NOMO-1 treated with DMSO at 0.1 percent for 48 hours (cell line): Measurements from ENCODE around the gene LIMA1.
"Not testable (repeated sequence)": the region's sequence is repeated elsewhere in the genome, so short reads cannot be mapped to it uniquely, and the experiment has no call there.

Source experiments
- DNase-seq: peaks from one replicate; lab custom pipeline; 2025; ENCODE audit not compliant: unreplicated experiment; lab: John Stamatoyannopoulos, UW

Gene LIMA1

GRCh38 chr12:50188241-50188781 is 95.0 kb downstream of the LIMA1 start:
- no peak for DNase-seq

- DNase-seq, result no peak
Measured at GRCh38 chr12:50187084-50187900, 96.0 kb downstream of the LIMA1 start.

- DNase-seq, result no peak
Measured at GRCh38 chr12:50186681-50187080, 96.6 kb downstream of the LIMA1 start.

- no peak for DNase-seq
Measured at GRCh38 chr12:50185970-50186663, 97.2 kb downstream of the LIMA1 start.

- no peak for DNase-seq
Measured at GRCh38 chr12:50185301-50185895, 97.9 kb downstream of the LIMA1 start.

GRCh38 chr12:50184261-50184660 is 99.1 kb downstream of the LIMA1 start:
- DNase-seq, result no peak

- no peak for DNase-seq
Measured at GRCh38 chr12:50182461-50182860, 100.9 kb downstream of the LIMA1 start.

GRCh38 chr12:50181691-50182090 is 101.6 kb downstream of the LIMA1 start:
- no peak for DNase-seq

- no peak for DNase-seq
Measured at GRCh38 chr12:50175716-50176026, 107.6 kb downstream of the LIMA1 start.

- peak; percentile 38 for DNase-seq
Measured at GRCh38 chr12:50174971-50175715, 108.2 kb downstream of the LIMA1 start.

- peak; percentile 99 for DNase-seq
Measured at GRCh38 chr12:50167049-50167828, 116.1 kb downstream of the LIMA1 start, which contains the start of gene CERS5. Gene CERS5, minus strand, starts transcription at chr12:50167369. Its CDS starts 72 bp downstream, at chr12:50167297.

GRCh38 chr12:50166799-50167048 is 116.6 kb downstream of the LIMA1 start:
- peak; percentile 16 for DNase-seq

GRCh38 chr12:50164963-50165362 is 118.4 kb downstream of the LIMA1 start:
- DNase-seq, result no peak

GRCh38 chr12:50162230-50162629 is 121.1 kb downstream of the LIMA1 start:
- DNase-seq, result peak; percentile 7

GRCh38 chr12:50160643-50161042 is 122.7 kb downstream of the LIMA1 start:
- DNase-seq, result no peak

- DNase-seq, result no peak
Measured at GRCh38 chr12:50157259-50157658, 126.1 kb downstream of the LIMA1 start.

- no peak for DNase-seq
Measured at GRCh38 chr12:50156641-50157040, 126.7 kb downstream of the LIMA1 start.

GRCh38 chr12:50154947-50155346 is 128.4 kb downstream of the LIMA1 start:
- DNase-seq, result not testable (repeated sequence)

- no peak for DNase-seq
Measured at GRCh38 chr12:50151047-50151687, 132.2 kb downstream of the LIMA1 start.

- no peak for DNase-seq
Measured at GRCh38 chr12:50149311-50149710, 134.0 kb downstream of the LIMA1 start.
